NB4 (cell line): ENCODE measurements around the gene TMEM263.

ENCODE experiments used
- MYC ChIP-seq: IDR thresholded peaks from 2 replicates; pipeline ENCODE4 v1.6.1; 2011; ENCODE audit warnings: low read depth, low read length
- POLR2A ChIP-seq: IDR thresholded peaks from 2 replicates; pipeline ENCODE4 v1.6.1; 2011; ENCODE audit warnings: mild to moderate bottlenecking; ENCODE audit not compliant: insufficient read length; ENCODE audit errors: extremely low read depth
- TF ChIP-seq, protein P1 (sequence below): IDR thresholded peaks from one replicate; pipeline ENCODE4 v1.5.1; 2012; ENCODE audit warnings: low read depth, low read length
- TF ChIP-seq, protein P2 (sequence below): IDR thresholded peaks from 2 replicates; pipeline ENCODE4 v1.6.1; 2011; ENCODE audit warnings: low read depth, low read length

DNA sequence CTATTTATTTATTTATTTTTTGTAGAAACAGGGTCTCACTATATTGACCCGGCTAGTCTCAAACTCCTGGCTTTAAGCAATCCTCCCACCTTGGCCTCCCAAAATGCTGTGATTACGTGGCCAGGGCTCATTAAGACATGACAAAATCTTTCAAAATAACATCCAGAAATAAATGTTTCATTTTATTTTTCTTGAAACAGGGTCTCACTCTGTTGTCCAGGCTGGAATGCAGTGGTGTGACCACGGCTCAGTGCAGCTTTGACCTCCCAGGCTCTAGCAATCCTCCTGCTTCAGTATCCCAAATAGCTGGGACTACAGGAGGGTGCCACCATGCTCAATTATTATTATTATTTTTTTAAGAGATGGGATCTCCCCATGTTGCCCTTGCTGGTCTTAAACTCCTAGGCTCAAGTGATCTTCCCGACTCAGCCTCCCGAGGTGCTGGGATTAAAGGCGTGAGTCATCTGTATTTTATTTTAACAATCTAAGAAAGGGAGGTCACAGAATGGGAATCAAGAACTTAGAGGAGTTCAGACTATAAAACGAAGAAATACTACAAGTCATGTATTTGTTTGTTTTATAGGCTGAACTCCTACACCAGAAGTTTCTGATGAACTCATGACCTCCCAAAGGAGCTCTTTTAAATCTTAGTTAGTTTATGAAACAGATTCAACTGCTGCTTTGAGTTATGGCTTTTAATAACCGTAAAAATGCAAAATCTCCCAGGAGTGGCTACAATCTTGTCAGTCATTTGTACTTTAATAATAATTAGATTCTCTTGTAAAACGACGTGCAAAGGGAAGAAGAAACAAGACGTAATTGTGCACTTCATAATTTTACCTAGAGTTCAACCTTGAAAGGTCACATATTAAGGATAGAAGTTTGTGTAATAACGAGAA, 2.1 kb upstream of the TMEM263 start:
- TF ChIP-seq POLR2A (no peak), MYC (no peak)
- TF ChIP-seq, protein P1, sequence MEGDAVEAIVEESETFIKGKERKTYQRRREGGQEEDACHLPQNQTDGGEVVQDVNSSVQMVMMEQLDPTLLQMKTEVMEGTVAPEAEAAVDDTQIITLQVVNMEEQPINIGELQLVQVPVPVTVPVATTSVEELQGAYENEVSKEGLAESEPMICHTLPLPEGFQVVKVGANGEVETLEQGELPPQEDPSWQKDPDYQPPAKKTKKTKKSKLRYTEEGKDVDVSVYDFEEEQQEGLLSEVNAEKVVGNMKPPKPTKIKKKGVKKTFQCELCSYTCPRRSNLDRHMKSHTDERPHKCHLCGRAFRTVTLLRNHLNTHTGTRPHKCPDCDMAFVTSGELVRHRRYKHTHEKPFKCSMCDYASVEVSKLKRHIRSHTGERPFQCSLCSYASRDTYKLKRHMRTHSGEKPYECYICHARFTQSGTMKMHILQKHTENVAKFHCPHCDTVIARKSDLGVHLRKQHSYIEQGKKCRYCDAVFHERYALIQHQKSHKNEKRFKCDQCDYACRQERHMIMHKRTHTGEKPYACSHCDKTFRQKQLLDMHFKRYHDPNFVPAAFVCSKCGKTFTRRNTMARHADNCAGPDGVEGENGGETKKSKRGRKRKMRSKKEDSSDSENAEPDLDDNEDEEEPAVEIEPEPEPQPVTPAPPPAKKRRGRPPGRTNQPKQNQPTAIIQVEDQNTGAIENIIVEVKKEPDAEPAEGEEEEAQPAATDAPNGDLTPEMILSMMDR, result no peak
- TF ChIP-seq, protein P2, sequence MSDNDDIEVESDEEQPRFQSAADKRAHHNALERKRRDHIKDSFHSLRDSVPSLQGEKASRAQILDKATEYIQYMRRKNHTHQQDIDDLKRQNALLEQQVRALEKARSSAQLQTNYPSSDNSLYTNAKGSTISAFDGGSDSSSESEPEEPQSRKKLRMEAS, result no peak
